Measurements from ENCODE around the gene NFAM1.
A peak's percentile ranks its signal among the peaks of the same experiment; 100 is the strongest.

Gene NFAM1, protein sequence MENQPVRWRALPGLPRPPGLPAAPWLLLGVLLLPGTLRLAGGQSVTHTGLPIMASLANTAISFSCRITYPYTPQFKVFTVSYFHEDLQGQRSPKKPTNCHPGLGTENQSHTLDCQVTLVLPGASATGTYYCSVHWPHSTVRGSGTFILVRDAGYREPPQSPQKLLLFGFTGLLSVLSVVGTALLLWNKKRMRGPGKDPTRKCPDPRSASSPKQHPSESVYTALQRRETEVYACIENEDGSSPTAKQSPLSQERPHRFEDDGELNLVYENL

DNA sequence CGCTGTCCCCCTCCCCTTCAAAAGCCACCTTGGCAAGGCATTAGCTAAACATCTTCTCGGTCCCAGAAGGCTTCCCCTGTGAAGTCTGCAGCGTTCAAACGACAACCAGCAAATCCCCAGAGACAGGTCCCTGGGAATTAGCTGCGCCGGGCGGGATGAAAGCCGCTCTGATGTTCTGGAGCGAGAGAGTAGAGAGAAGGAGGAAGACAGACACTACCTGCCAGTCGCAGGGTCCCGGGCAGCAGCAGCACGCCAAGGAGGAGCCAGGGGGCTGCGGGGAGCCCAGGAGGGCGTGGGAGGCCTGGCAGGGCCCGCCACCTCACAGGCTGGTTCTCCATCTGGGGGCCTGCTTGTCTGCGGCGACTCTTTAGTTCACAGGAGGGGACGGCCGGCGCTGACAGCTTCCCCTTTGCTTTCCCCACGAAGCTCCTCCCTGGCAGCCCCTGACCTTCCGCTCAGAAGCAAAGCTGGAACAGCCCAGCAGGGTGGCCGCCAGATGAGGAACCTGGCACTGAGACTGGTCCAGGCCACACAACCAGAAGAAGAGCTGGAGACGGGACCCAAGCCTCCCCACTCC lies at the start of gene NFAM1:
TSS of gene NFAM1 (minus strand) at position 384 of the 577 bp plus-strand sequence. CDS start at position 338, 46 bp downstream.
- DNase-seq (ENCODE audit: low read depth) = peak; percentile 50

DNA sequence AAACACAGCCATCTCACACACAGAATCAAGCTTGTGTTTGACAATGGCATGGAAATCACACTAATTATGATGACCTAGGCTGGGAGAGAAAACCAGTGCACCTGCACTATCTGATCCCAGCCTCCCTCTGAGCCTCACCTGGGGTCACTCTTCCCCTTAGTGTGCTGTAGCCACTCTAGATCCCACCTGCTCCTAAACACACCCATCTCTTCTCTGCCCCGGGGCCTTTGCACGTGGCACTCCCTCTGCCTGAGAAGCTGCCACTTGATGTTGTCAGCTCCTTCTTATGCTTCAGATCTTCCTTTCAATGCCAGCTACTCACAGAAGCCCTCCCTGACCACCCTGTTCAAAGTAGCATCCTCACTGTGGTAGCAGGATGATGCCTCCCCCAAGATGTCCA lies 42.9 kb upstream of the NFAM1 start:
- DNase-seq (ENCODE audit: low read depth) = no peak

DNA sequence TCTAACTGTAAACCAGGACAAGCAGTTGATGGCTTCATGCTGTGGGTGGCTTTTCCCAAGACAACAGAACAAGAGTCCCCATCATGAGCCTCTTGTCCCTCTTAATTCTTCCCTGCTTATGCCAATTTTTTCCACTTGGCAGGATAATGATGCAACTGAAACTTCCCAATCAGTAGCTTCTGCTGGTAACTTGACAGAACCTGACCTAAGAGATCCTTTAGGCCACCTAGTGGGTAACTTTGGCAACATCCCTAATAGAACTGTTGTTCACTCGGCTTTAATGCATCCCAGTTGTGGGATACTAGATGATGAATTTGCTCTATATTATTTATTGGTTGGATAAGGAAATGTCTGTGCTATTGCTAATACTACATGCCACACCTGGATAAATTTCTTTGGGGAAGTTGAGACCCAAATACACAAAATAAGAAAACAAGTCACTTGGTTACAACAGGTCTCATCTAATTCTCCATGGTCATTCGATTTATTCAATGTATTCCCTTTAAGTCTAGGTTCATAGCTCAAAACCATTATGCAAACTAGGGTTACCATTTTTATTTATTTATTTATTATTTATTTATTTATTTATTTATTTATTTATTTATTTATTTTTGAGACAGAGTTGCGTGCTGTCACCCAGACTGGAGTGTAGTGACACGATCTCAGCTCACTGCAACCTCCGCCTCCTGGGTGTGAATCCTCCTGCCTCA lies 41.4 kb upstream of the NFAM1 start:
- DNase-seq (ENCODE audit: low read depth) = peak; percentile 41

DNA sequence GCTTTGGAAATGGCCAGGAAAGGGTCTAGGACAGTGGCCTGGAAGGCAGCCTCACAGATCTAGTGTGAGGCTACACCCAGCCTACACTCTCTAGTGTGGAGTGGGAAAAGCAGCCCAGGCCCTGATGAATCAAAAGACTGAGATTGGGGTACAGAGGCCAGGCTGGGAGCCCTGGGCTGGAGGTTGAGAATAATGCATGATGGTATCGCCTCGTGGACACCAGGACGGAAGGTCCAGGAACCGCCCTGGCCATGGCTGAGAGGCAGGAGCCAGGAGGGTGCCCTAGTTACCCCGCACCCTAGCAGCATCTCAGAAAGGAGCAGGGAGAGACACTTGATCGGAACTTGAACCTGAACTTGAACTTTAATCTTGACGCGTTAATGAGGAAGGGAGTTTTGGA lies 40.5 kb upstream of the NFAM1 start:
- DNase-seq (ENCODE audit: low read depth) = no peak

DNA sequence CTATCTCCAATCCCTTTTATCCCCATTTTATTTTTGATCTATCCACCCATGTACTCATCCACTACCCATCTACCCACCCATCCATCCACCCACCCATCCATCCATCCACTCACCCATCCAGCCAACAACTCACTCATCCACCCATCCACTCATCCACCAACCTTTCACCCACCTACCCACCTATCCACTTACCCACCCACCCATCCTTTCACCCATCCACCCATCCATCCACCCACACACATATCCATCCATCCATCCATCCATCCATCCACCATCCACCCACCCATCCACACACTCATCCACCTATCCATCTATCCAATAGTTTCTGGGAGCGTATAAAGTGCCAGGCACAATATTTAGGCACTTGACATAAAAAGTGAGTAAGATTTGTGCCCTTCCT lies 39.2 kb upstream of the NFAM1 start:
- DNase-seq (ENCODE audit: low read depth) = no peak

DNA sequence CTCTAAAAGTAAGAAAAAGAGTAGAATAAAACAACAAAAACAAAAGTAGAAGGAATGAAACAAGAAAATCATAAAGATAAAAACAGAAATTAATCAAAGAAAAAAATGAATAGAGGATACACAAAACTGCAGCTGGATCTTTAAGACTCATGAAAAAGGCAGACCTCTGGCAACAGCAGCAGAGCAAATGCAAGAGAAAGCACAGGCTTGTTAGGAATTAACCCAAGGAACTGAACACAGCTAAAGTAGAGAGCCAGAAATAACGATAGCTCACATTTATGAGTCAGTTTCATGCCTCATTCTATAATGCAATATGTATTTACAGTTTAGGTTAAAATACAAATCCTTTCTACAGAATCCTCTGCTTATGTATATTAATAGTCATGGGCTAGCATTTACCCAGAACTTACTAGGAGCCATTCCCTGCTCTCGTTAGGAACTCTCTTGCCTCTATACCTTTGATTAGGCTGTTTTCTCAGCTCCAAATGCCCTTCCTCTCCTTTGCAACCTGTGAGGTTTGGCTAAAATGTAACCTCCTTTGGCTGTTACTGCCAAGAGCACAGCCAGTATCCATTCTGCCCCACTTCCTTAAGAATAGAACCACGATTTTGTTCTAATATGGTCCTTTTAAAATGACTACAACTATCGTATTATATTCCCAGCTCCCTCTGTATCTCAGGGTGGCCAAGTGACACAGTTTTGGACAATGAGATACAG lies 38.3 kb upstream of the NFAM1 start:
- no peak for DNase-seq (ENCODE audit: low read depth)

DNA sequence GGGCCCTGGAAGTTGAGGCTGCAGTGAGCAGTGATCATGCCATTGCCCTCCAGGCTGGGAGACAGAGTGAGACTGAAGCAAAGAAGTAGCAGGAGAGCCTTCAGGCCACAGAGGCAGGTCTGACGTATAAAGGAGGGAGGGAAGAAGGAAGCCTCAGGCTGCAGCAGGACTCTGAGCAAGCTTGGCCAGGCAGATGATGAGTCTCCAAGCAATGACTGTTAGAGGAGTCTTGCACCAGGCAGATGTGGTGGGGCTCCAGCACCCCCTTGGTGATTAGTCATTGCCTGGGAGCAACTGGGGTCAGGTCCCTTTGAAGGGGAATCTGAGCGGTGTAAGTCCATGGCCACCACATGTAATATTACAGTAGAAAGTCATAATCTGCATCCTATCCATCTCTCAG lies 36.6 kb upstream of the NFAM1 start:
- DNase-seq (ENCODE audit: low read depth) = no peak

DNA sequence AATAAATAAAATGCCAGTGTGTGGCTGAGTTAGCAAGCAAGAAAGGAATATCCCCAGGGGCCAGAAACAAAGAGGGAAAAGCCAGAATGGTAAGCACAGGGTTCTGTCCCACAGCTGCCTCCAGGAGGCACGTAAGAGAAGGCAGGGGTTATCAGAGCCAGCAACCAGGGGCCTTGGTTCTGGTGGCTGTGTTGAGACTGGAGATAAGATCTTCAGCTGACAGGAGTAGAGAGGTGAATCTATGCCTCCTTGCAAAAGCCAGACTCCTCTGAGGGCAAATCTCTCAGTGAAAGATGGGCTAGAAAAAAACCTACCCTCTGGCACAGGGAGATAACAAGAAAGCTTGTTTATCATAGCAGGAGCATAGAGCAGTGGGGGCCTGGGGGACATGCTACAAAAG lies 29.8 kb upstream of the NFAM1 start:
- DNase-seq (ENCODE audit: low read depth) = peak; percentile 45

DNA sequence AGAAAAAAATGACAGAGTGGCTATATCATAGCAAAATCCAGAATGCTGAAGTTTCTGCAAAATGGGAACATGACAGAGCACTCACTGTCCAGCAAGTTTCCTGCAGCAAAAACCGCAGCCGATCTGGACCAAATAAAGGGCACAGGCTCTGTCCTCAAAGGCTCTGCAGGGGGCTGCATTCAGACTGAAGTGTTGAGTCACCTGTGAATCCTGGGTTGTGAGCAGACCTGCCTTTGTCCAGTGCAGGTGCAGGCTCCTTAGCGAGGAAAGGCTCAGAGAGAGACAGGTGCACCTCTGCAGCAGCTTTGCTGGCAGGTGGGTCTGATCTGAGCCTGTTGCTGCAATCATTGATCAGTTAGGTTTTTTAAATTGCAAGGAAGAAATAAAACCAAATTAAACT lies 29.3 kb upstream of the NFAM1 start:
- DNase-seq (ENCODE audit: low read depth) = no peak

DNA sequence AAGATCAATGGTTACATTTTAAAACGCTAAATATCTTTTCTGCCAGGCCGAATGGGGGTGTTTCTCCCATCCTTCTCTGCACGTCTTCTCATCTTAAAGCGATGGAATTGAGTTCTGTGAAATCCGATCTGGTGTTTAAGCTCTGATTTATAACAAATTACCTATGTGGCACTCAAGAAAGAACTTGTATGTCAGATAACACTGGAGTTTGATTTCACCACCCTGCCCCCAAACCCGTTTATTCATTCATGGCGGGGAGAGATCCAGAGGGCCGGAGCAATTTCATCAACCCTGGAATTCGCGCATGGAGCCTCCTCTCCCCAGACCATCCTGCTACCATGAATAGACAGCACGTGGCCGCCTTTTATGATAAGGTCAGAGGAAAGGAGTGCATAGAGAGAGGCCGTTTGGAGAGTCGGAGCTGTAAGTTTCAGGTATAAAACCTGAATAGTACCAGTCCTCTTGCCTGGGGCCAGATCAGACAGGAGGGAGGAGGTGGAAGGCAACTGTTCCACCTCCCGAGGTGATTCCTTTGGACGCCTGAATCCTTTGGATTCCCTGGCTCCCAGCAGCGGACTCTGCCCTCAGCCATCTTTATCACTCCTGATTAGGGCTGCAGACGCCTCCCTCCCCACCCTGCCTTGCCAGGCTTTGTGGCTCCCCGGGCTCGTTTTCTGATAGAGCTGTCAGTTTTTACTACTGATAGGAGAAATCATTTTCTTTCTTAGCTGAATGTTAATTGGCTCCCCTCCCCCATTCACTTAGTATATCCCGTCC lies 27.3 kb upstream of the NFAM1 start:
- no peak for DNase-seq (ENCODE audit: low read depth)

DNA sequence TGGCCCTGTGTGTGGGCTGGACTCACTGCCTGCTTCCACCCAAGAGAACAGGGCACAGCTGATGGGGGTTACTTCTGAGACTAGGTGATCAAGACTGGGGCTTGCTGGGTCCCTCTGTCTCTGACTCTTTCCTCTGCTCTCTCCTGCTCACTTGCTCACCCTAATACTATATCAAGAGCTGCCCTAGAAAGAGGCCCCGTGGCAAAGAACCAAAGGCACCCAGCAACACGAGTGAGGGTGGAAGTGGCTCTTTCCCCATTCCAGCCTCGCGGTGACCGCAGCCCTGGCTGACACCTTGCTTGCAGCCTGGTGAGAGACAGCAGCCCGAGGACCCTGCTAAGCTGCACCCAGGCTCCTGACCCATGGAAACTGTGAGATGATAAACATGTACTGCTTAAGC lies 20.7 kb upstream of the NFAM1 start:
- no peak for DNase-seq (ENCODE audit: low read depth)

DNA sequence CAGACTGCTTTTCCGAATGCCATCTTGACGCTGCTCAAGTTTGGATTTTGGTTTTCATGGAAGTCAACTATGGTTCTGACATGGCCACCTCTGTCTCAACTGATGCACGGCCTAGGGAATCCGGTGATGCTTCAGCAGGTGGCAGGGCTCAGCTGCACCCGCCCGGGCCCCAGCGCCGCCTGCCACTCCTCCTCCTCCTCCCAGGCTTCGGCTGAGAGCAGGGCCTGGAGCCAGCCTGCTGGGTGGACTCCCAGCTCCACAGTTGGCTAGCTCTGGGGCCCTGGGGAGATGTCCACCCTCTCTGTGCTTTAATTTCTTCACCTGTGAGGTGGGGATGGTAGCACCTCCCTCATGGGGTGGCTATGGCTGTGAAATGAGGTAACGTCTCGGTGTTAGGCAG lies 20.3 kb upstream of the NFAM1 start:
- no peak for DNase-seq (ENCODE audit: low read depth)

DNA sequence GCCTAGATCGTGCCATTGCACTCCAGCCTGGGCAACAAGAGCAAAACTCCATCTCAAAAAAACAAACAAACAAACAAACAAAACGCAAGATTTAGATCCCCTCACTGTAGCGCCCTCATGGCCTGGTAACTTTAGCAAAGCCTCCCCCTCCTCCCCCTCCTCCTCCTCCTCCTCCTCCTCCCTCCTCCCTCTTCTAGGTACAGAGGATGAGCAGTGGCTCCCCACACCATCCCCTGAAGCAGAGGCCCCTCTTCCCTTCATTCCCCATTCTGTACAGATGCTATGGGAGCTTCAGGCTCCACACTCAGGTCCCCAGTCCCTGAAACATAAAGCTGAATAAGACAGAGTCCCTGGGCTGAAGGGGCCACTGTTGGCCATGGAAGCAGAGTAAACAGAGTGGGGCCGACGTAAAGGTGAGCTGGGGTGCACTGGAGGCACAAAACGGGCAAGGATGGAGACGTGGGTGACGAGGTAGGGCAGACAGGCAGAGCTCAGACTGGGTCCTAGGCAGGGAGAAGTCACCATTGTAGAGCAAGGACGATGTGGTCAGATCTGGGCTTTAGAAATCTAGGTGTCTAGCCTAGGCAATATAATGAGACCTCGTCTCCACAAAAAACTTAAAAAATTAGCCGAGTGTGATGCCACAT lies 19.4 kb upstream of the NFAM1 start:
- DNase-seq (ENCODE audit: low read depth) = no peak

DNA sequence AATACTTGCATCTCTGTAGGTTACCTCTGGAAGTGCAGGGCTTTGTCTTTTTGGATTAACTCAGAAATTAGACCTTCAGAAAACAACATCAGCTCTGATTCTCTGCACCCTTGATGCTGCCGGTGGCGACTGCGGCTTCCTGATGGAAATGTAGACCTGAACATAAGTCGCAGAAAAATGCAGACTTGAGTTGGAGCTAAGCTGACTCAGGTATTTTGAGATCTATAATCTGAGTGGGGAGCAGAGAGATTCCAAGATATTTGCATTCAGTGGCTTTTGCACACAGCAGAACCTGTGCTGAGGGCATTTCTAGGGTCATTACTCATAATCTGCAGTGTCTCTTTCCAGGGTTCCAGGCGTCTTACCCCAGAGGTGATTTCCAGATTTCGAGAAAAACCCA lies 18.7 kb upstream of the NFAM1 start:
- DNase-seq (ENCODE audit: low read depth) = no peak

DNA sequence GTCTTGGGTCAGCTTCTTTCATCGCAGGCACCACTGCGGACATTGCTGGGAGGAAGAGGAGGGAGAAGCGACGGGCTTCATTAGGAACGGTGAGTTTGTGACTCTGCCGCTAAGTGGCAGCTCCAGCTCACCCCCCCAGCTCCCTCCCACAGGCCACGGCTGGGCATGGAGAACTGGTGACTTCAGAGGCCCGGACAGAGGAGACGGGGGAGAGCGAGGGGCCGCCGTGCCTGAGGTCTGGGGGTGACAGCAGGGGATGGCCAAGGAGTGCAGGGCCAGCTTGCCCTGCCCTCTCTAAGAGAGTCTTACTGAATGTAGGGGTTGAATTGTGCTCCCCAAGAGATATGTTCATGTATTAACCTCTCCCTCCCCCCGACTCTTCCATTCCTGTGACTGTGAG lies 13.9 kb upstream of the NFAM1 start:
- DNase-seq (ENCODE audit: low read depth) = no peak

DNA sequence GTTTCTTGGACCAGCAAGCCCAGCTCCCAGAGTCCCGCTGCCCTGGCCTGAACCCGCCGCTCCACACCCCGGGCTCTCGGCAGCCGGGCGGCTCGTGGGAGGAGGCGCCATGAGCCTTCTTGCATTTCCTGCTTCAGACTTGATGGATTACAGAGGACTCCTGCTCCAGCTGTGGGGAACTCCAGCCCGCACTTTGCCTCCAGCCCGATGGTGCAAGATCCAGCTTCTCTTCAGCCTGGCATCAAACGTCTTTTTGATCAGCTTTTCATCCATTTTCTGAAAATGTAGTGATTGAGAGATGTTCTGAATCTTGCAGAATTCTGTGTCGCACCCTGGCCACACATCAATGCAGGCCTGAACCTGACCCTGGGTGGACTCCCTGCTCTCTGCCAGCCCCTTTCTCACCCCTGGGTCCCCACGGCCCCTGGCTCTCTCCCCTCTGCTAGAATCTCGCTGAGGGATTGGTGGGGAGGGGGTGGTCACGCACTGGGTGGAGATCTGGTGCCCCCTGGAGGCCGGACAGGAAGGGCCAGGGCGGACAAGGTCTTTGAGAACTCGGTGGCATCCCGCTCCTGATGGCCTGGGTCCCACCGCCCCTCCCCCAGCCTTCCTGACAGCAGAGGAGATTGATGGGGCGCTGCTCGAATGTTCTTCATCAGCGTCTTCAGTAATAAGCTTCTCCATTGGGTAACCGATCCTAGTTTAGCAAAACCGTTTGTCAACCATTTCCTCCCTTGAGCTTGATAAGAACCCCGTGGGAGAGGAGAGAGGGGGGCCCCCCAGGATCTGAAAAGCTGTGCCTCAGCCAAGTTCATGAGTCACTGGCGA lies 12.1 kb upstream of the NFAM1 start:
- peak; percentile 82 for DNase-seq (ENCODE audit: low read depth)

DNA sequence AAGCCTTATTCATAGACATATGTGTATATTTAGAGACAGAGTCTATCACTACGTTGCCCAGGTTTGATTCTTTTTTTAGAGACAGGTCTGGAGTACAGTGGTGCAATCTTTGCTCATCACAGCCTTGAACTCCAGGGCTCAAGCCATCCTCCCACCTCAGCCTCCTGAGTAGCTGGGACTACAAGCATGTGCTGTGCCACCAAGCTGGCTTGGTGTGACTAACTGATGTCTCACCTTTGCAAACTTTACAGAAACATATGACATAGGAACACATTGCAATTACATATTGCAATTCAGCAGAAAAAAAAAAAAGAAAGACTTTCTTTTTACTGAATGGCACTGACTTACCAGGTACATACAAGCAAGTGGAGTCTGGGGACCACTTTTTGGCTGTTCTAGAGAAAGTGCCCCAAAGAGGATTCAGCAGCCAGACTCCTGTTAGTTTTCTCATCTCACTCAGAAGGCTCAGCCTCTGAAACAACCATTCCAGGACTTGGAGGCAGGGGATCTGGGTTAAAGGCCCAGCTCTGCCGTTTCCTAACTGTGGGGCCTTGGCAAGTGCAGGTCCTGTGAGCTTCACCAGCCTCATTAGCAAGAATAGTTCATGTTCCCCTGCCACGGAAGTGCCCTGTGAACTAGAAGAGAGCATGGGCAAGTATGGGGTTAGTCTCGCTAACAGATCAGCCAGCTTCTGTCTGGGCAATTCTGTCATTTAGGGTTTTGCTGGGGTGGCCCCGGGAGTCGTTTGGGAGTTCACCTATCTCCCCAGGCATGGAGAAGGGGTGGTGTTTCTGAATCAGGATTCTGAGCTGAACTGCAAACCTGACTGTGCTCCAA lies 11.3 kb upstream of the NFAM1 start:
- DNase-seq (ENCODE audit: low read depth) = no peak

DNA sequence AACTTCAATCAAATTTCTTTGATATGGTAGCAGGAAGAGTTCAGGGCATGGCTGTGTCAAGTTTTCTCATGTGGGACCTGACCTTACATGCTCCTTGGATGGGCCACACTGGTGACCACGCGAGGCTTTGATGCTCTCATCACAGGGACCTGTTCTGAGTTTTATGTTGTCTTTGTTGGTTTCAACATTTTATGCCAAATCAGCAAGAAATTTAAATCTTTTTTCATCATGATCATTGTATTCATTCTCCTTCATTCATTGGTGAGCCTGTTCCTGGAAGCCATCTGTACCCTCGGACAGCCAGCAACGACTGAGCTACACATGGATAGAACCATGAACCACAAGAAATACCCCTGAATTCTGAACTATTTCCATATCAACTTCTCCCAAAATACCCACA lies 10.5 kb upstream of the NFAM1 start:
- no peak for DNase-seq (ENCODE audit: low read depth)

DNA sequence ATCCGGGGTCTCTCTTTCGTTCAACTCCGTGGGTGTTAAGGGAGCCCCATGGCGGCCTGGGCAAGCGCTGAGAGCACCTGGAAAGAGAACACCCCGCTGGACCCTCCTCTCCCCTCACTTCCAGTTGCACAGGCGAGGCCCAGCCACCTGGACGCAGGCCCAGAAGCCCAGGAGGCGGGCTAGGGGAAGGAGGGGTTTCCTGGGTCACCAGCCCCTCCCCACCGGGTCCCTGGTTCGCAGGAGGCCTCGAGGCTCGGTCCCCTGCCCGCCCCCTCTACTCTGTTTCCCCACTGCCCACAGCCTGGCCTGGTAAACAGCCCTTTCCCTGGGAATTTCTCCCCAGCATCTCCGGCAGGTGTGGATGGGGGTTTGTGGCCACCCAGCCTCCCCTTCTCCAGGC lies 8.5 kb upstream of the NFAM1 start:
- no peak for DNase-seq (ENCODE audit: low read depth)

Data from CMK (cell line).